Heart right ventricle (tissue), 16 donors: ENCODE results near the gene STRIP2. TPM values are rescaled to one million over a fixed set of nuclear protein-coding genes. Genes with fewer than 3 reads are reported as not detected.

Experiments used
- ATAC-seq, 8 donors: fragments of 200-7000 bp; cut with Tn5 transposase; one replicate each; pipeline ENCODE4 v1.9.1; 2020; ENCODE audit warnings: mild to moderate bottlenecking in 8 of 8, moderate library complexity in 8 of 8, moderate number of reproducible peaks in 1 of 8
- DNase-seq, 2 donors: peaks; one replicate each; pipeline ENCODE4 v3.0.0-alpha.2; 2020
- H3K27ac ChIP-seq, 10 donors: fragments of 200-600 bp; sonication (generic) in 2 of 10; one replicate each; pipeline versions ENCODE4 v1.5.0 to v1.8.0; 2020 to 2022; ENCODE audit warnings: mild to moderate bottlenecking in 3 of 10
- H3K27me3 ChIP-seq, 7 donors: fragments of 200-600 bp; one replicate each; pipeline ENCODE4 v1.8.0; 2021 to 2022; ENCODE audit warnings: mild to moderate bottlenecking in 2 of 7
- H3K36me3 ChIP-seq, 9 donors: fragments of 200-600 bp; sonication (generic) in 1 of 9; one replicate each; pipeline versions ENCODE4 v1.5.0 to v1.8.0; 2020 to 2022; ENCODE audit warnings: mild to moderate bottlenecking in 2 of 9
- H3K4me1 ChIP-seq, 9 donors: fragments of 200-600 bp; sonication (generic) in 1 of 9; one replicate each; pipeline versions ENCODE4 v1.5.0 to v1.8.0; 2020 to 2022; ENCODE audit warnings: mild to moderate bottlenecking in 4 of 9
- H3K4me3 ChIP-seq, 10 donors: fragments of 200-600 bp; sonication (generic) in 2 of 10; one replicate each; pipeline versions ENCODE4 v1.5.0 to v1.8.0; 2020 to 2022; ENCODE audit warnings: mild to moderate bottlenecking in 7 of 10, moderate library complexity in 2 of 10
- H3K9me3 ChIP-seq, 11 donors: fragments of 200-600 bp in 10 of 11; sonication (generic) in 2 of 11; one replicate each; pipeline versions ENCODE4 v1.5.0 to v1.8.0; 2013 to 2022; ENCODE audit warnings: mild to moderate bottlenecking in 2 of 11, control low read depth in 1 of 11, moderate library complexity in 1 of 11
- WGBS, 2 donors: extraction: QIAGEN DNeasy Blood & Tissue Kit; methylation state at CpG; one replicate each; pipeline ENCODE4 v1.1.7; 2013; ENCODE audit warnings: inconsistent platforms in 1 of 2; 5-methylcytosine and 5-hydroxymethylcytosine counted together
- intact Hi-C, 10 donors: fragments of 100-400 bp; cut with DNase I; formaldehyde crosslinking; loops; one replicate each; pipeline versions ENCODE4 v1.11.1 to v1.14.2; 2022
- polyA plus RNA-seq, 2 donors: library from polyadenylated mRNA; stranded (reverse); fragments of 200-250 nt; gene quantifications; one replicate each; pipeline ENCODE4 v1.2.3, GENCODE V29; 2013
- total RNA-seq, 10 donors: library from RNA; stranded (reverse); fragmentation: NEBNext Ultra II Directional in 3 of 10; extraction: Animal tissue kit (Norgen Biotek cat#: 25700) in 3 of 10; gene quantifications; one replicate each; pipeline versions ENCODE4 v1.2.1 to v1.2.4, GENCODE V29; 2021 to 2023
- TF ChIP-seq, protein P1 (sequence below), 9 donors: fragments of 200-600 bp; sonication (generic) in 2 of 9; IDR thresholded peaks; one replicate each; pipeline versions ENCODE4 v1.5.0 to v1.8.0; 2021 to 2022; ENCODE audit warnings: antibody characterized with exemption in 9 of 9, mild to moderate bottlenecking in 5 of 9, moderate library complexity in 1 of 9
- donor health status: Arrhythmogenic right ventricular cardiomyopathy.
- donor health status: ischemic (EF 13 %, LVEDD 7.1; RV severe dilation, severe dysfunction).
- donor health status: healthy with polysubstance abuse.
- donor health status: DM: no; HTN: yes; CAD: no.
- donor health status: DM: no; HTN: no; CAD: no.
- donor health status: ischemic (EF 25% LVEDD 6.9; RV normal size, moderate dysfunction).
- donor health status: ischemic (EF 25% LVEDD 5.7; RV mildly dilated, moderate dysfunction).
- donor health status: healthy.
- donor health status: DM: yes; HTN: yes; CAD: no.
- donor health status: Ischemic cardiomyopathy.
- donor health status: ischemic (EF 35%, LVEDD 5.7; RV mildly dilated, moderate dysfunction).
- donor health status: nonischemic (EF 11% LVEDD 7.7; RV severe dilation, severe dysfunction).
- donor health status: DM: yes; HTN: yes; CAD: no.
- donor health status: PGD.
- donor health status: ischemic (EF 29% LVEDD 5.4; RV normal size, mild dysfunction).
- donor health status: nonischemic (EF 23%, LVEDD 6.1; RV moderate dilation, normal function).

Gene STRIP2
- total and polyA plus RNA-seq, 12 donors, result 10.6 to 36.9 (median 20.8) TPM

DNA sequence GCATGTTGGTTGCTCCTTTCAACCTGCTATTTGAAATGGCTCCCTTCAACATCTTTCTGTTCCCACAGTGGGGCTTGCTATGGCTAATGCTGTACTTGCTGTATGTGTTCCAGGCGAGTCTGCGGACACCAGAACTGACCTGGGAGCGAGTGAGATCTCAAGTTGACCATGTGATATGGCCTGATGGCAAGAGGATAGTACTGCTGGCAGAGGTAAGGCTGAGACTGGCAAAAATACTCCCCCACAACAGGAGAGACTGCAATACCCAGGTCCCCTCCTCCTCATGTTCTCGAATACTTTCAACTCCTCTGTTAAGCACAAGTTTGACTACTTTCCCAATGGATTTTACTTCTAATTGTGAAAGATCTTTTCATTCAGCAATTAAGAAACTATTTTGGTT, 11.5 kb upstream of the STRIP2 start:
- Histone ChIP-seq H3K4me3 (no peak overlapping the region), H3K27me3 (no peaks in the 10 kb centered on the region), H3K27ac (peak overlapping the region in 1 of 10 donors; percentile 11), H3K9me3 (no peaks in the 10 kb centered on the region), H3K36me3 (peaks cover 0 to 41% (median 0%) of the 10 kb centered on the region in 9 donors), H3K4me1 (peaks cover 0 to 24% (median 4%) of the 10 kb centered on the region in 9 donors)
- ATAC-seq (peak in 3 of 8 donors; percentile 24 to 37 (median 24)), DNase-seq (no peak)
- TF ChIP-seq, protein P1, sequence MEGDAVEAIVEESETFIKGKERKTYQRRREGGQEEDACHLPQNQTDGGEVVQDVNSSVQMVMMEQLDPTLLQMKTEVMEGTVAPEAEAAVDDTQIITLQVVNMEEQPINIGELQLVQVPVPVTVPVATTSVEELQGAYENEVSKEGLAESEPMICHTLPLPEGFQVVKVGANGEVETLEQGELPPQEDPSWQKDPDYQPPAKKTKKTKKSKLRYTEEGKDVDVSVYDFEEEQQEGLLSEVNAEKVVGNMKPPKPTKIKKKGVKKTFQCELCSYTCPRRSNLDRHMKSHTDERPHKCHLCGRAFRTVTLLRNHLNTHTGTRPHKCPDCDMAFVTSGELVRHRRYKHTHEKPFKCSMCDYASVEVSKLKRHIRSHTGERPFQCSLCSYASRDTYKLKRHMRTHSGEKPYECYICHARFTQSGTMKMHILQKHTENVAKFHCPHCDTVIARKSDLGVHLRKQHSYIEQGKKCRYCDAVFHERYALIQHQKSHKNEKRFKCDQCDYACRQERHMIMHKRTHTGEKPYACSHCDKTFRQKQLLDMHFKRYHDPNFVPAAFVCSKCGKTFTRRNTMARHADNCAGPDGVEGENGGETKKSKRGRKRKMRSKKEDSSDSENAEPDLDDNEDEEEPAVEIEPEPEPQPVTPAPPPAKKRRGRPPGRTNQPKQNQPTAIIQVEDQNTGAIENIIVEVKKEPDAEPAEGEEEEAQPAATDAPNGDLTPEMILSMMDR (IDR thresholded peaks at IDR 0.05), result no peak
- intact Hi-C loops, result no loop called here
- 86 to 87% methylated on average over 4 of the region's 4 CpGs for WGBS, 2 donors

DNA sequence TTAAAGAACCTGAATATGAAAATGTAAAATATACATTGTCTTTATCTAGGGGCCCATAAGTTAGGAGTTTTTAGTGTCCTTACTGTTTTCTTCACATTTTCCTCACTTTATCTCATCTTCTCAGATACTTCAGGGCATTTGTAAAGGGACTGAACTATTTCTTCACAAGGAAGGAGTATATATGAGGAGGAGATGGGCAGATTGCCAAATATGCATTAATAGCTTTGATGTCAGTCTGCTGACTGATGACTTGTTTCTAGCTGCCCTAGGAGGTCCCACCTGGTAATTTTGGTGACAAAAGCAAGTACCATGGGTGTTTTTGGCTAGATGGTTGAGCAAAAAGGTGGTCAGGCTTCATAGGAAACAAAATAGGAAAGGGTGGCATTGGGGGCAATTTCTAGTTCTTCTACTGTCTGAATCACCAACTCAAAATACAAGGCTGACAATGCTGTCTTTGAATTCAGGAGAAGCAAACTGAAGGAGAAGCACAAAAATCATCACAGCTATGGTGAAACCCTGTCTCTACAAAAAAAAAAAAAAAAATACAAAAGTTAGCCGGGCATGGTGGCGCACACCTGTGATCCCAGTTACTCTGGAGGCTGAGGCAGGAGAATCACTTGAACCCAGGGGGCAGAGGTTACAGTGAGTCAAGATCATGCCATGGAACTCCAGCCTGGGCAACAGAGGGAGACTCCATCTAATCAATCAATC, 10.4 kb upstream of the STRIP2 start:
- TF ChIP-seq, protein P1 (IDR thresholded peaks at IDR 0.05), result no peak
- ATAC-seq, result no peak
- intact Hi-C loops, result no loop called here
- no peaks in the 10 kb centered on the region for H3K27me3 ChIP-seq
- no peaks in the 10 kb centered on the region for H3K9me3 ChIP-seq
- H3K4me3 ChIP-seq, result no peak overlapping the region
- H3K4me1 ChIP-seq, result peaks cover 0 to 24% (median 4%) of the 10 kb centered on the region in 9 donors
- peaks cover 0 to 45% (median 0%) of the 10 kb centered on the region in 9 donors for H3K36me3 ChIP-seq
- H3K27ac ChIP-seq, result no peak overlapping the region
- 98 to 100% methylated on average over 2 of the region's 2 CpGs for WGBS, 2 donors
- no peak for DNase-seq

DNA sequence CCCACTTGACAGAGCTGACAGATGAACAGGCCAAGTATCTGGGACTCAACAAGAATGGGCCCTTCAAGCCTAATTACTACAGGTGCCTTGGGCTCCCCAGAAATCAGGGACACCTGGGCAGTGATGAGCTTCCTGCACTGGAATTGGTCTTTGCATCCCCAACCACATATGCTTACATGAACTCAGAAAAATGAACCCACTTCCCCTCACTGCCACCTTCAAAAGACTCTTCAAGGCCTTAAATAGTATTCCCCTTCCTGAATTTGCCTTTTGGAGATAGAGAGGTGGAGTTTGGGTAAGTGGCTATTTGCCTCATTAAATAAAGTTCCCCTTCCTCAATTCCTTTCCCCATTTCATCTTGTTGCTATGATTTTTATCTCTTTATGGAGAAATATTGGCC, 7.8 kb upstream of the STRIP2 start:
- DNase-seq (no peak), ATAC-seq (no peak)
- H3K9me3 ChIP-seq, result no peaks in the 10 kb centered on the region
- intact Hi-C loops, result no loop called here
- H3K36me3 ChIP-seq, result peaks cover 0 to 49% (median 0%) of the 10 kb centered on the region in 9 donors
- peaks cover 0 to 24% (median 4%) of the 10 kb centered on the region in 9 donors for H3K4me1 ChIP-seq
- no peak overlapping the region for H3K27ac ChIP-seq
- no peak overlapping the region for H3K4me3 ChIP-seq
- no peaks in the 10 kb centered on the region for H3K27me3 ChIP-seq
- TF ChIP-seq, protein P1 (IDR thresholded peaks at IDR 0.05), result no peak

- WGBS, 2 donors, result 35 to 43% methylated on average over 2 of the region's 2 CpGs
- peaks cover 0 to 2% (median 0%) of the 10 kb centered on the region in 7 donors for H3K27me3 ChIP-seq
- H3K4me3 ChIP-seq, result no peak overlapping the region
- DNase-seq, result no peak
- intact Hi-C loops, result no loop called here
- H3K36me3 ChIP-seq, result peaks cover 0 to 49% (median 0%) of the 10 kb centered on the region in 9 donors
- TF ChIP-seq, protein P1 (IDR thresholded peaks at IDR 0.05), result no peak
- H3K9me3 ChIP-seq, result no peaks in the 10 kb centered on the region
- peaks cover 0 to 13% (median 4%) of the 10 kb centered on the region in 9 donors for H3K4me1 ChIP-seq
- ATAC-seq, result no peak
- no peak overlapping the region for H3K27ac ChIP-seq
Measured at GRCh38 chr7:129427526-129428045, 6.6 kb upstream of the STRIP2 start.
